GM18909 (cell line): ENCODE measurements around the gene ZMIZ1.

Source experiments
- ATAC-seq: cut with Tn5 transposase; IDR thresholded peaks from one replicate; pipeline ENCODE4 v1.9.1; 2021; ENCODE audit warnings: mild to moderate bottlenecking; ENCODE audit not compliant: unreplicated experiment, poor library complexity

Gene ZMIZ1

GRCh38 chr10:79354615-79355014 is 285.8 kb downstream of the ZMIZ1 start:
- ATAC-seq, result no peak

GRCh38 chr10:79355420-79356017 is 286.8 kb downstream of the ZMIZ1 start:
- no peak for ATAC-seq

GRCh38 chr10:79356104-79356503 is 287.3 kb downstream of the ZMIZ1 start:
- ATAC-seq, result no peak

GRCh38 chr10:79357180-79357579 is 288.4 kb downstream of the ZMIZ1 start:
- no peak for ATAC-seq

GRCh38 chr10:79358811-79359210 is 290.0 kb downstream of the ZMIZ1 start:
- peak; percentile 54 for ATAC-seq

- no peak for ATAC-seq
Measured at GRCh38 chr10:79359816-79360498, 291.2 kb downstream of the ZMIZ1 start.

- no peak for ATAC-seq
Measured at GRCh38 chr10:79360499-79361342, 292.0 kb downstream of the ZMIZ1 start.

GRCh38 chr10:79361726-79362397 is 293.1 kb downstream of the ZMIZ1 start:
- ATAC-seq, result no peak
